ENCODE measurements around the gene ENTPD6.

The ENTPD6 gene

GRCh38 chr20:25226433-25227316, 31.2 kb downstream of the ENTPD6 start:
- CTCF ChIA-PET: interaction anchor here (0.8 to 1.2 kb wide), 2 partner anchors 23 to 150 kb away, joined by 4 read pairs; no protein-coding TSS in a partner anchor
- no peaks in the 10 kb centered on the region for H3K9me3 ChIP-seq (ENCODE audit: control insufficient read depth, insufficient read depth, low read depth, low read length)
- peaks cover 0 to 20% of the 10 kb centered on the region in 2 experiments; a peak in 1 of 3 replicates for H3K36me3 ChIP-seq (ENCODE audit: control insufficient read depth in 2 of 2, insufficient read depth in 1 of 2, low read length in 2 of 2)
- H3K27ac ChIP-seq (ENCODE audit: extremely low read depth, low read depth, low read length): no peak overlapping the region
- H3K4me1 ChIP-seq (ENCODE audit: control insufficient read depth, insufficient read depth, low read length): 0 out of 2 replicates have a peak, but pooled peaks cover 3% of the 10 kb centered on the region
- POLR2A ChIA-PET: interaction anchor here (1.0 to 2.0 kb wide), 4 partner anchors 10 to 26 kb away, joined by 3 to 8 read pairs (median 4); partner anchors contain the start of gene PYGB
- TF ChIP-seq GLIS1 (tag by site-specific recombination; IDR thresholded peaks at IDR 0.05) (peak; percentile 57), ZNF169 (tag by site-specific recombination; IDR thresholded peaks at IDR 0.05) (no peak), ZNF600 (tag by site-specific recombination; IDR thresholded peaks at IDR 0.05) (peak; percentile 75; the same call in 1 of the 2 replicates)
- H3K4me3 ChIP-seq (ENCODE audit: low read depth, low read length): no peak overlapping the region

- 0 out of 2 replicates have a peak, but pooled peaks cover 3% of the 10 kb centered on the region for H3K4me1 ChIP-seq (ENCODE audit: control insufficient read depth, insufficient read depth, low read length)
- TF ChIP-seq ZBTB26 (tag by site-specific recombination; optimal IDR thresholded peaks at IDR 0.05) (no peak), ZNF121 (tag by site-specific recombination; IDR thresholded peaks at IDR 0.05) (no peak), PRDM6 (tag by site-specific recombination; IDR thresholded peaks at IDR 0.05) (0 out of 2 replicates have a peak, but pooled peaks have one; percentile 20), ZNF292 (tag by site-specific recombination; IDR thresholded peaks at IDR 0.05; ENCODE audit: borderline replicate concordance, low read depth) (no peak), ZNF146 (tag by site-specific recombination; IDR thresholded peaks at IDR 0.05) (peak; percentile 96), ZNF623 (tag by site-specific recombination; IDR thresholded peaks at IDR 0.05) (no peak), HIC1 (tag by site-specific recombination; IDR thresholded peaks at IDR 0.05) (peak; percentile 70; the same call in 1 of the 2 replicates), ZNF24 (tag by site-specific recombination; IDR thresholded peaks at IDR 0.05) (peak; percentile 63; the same call in 1 of the 2 replicates), HOXC10 (CRISPR knock-in tag; IDR thresholded peaks at IDR 0.05) (no peak), ZSCAN18 (tag by site-specific recombination; IDR thresholded peaks at IDR 0.05) (no peak), AEBP2 (tag by site-specific recombination; IDR thresholded peaks at IDR 0.05; ENCODE audit: borderline replicate concordance) (no peak), HOXA7 (CRISPR knock-in tag; IDR thresholded peaks at IDR 0.05; ENCODE audit: borderline replicate concordance) (no peak), FEZF1 (tag by site-specific recombination; IDR thresholded peaks at IDR 0.05) (peak; percentile 91), HOXD13 (CRISPR knock-in tag; IDR thresholded peaks at IDR 0.05; ENCODE audit: borderline replicate concordance) (no peak), GLIS2 (tag by site-specific recombination; IDR thresholded peaks at IDR 0.05) (no peak), ZBTB7A (tag by site-specific recombination; IDR thresholded peaks at IDR 0.05; ENCODE audit: low read depth) (no peak), KLF16 (tag by site-specific recombination; IDR thresholded peaks at IDR 0.05) (no peak), ZNF114 (tag by site-specific recombination; IDR thresholded peaks at IDR 0.05) (no peak), ZSCAN23 (tag by site-specific recombination; IDR thresholded peaks at IDR 0.05) (no peak), ZFP69B (tag by site-specific recombination; IDR thresholded peaks at IDR 0.05) (peak; percentile 52; the same call in 1 of the 2 replicates), ZNF629 (tag by site-specific recombination; IDR thresholded peaks at IDR 0.05) (peak; percentile 55; the same call in 1 of the 2 replicates)
Measured at GRCh38 chr20:25227317-25227831, 31.9 kb downstream of the ENTPD6 start.

More at GRCh38 chr20:25227317-25227831, 31.9 kb downstream of the ENTPD6 start:
- H3K4me3 ChIP-seq (ENCODE audit: low read depth, low read length): no peak overlapping the region
- ChIA-PET POLR2A (interaction anchor here (1.2 to 2.0 kb wide), 3 partner anchors 9 to 25 kb away, joined by 3 to 8 read pairs (median 4); partner anchors contain the start of gene PYGB), CTCF (interaction anchor here (0.8 to 1.2 kb wide), 2 partner anchors 24 to 49 kb away, joined by 3 to 4 read pairs; no protein-coding TSS in a partner anchor)
- H3K36me3 ChIP-seq (ENCODE audit: control insufficient read depth in 2 of 2, insufficient read depth in 1 of 2, low read length in 2 of 2): peaks cover 0 to 20% of the 10 kb centered on the region in 2 experiments; a peak in 1 of 3 replicates
- H3K9me3 ChIP-seq (ENCODE audit: control insufficient read depth, insufficient read depth, low read depth, low read length): no peaks in the 10 kb centered on the region
- H3K27ac ChIP-seq (ENCODE audit: extremely low read depth, low read depth, low read length): no peak overlapping the region

All from HEK293 (cell line).